Measurements from ENCODE around the gene NVL. TPM values are rescaled to one million over a fixed set of nuclear protein-coding genes. Genes with fewer than 3 reads are reported as not detected.

Gene NVL
- total RNA-seq, 1 experiment from 2014 or later: 31.8 TPM

- DNase-seq (ENCODE audit: low read depth): no peak
Observed at GRCh38 chr1:224287714-224288113, 42.3 kb downstream of the NVL start.

- no peak for DNase-seq (ENCODE audit: low read depth)
Observed at GRCh38 chr1:224282140-224282539, 47.8 kb downstream of the NVL start.

GRCh38 chr1:224276771-224277487 lies 53.0 kb downstream of the NVL start:
- DNase-seq (ENCODE audit: low read depth): no peak

- no peak for DNase-seq (ENCODE audit: low read depth)
Observed at GRCh38 chr1:224274970-224275626, 54.9 kb downstream of the NVL start.

- DNase-seq (ENCODE audit: low read depth): peak; percentile 19
Observed at GRCh38 chr1:224273641-224274040, 56.3 kb downstream of the NVL start.

GRCh38 chr1:224271106-224271505 lies 58.9 kb downstream of the NVL start:
- DNase-seq (ENCODE audit: low read depth): no peak

GRCh38 chr1:224267925-224268324 lies 62.0 kb downstream of the NVL start:
- DNase-seq (ENCODE audit: low read depth): peak; percentile 17

- DNase-seq (ENCODE audit: low read depth): peak; percentile 51
Observed at GRCh38 chr1:224266915-224267856, 62.8 kb downstream of the NVL start.

- DNase-seq (ENCODE audit: low read depth): no peak
Observed at GRCh38 chr1:224266105-224266914, 63.7 kb downstream of the NVL start.

GRCh38 chr1:224264321-224264720 lies 65.7 kb downstream of the NVL start:
- DNase-seq (ENCODE audit: low read depth): peak; percentile 23

- no peak for DNase-seq (ENCODE audit: low read depth)
Observed at GRCh38 chr1:224262373-224263054, 67.5 kb downstream of the NVL start.

- DNase-seq (ENCODE audit: low read depth): no peak
Observed at GRCh38 chr1:224259986-224260385, 70.0 kb downstream of the NVL start.

GRCh38 chr1:224258351-224258750 lies 71.6 kb downstream of the NVL start:
- DNase-seq (ENCODE audit: low read depth): no peak

GRCh38 chr1:224256640-224257039 lies 73.3 kb downstream of the NVL start:
- no peak for DNase-seq (ENCODE audit: low read depth)

GRCh38 chr1:224253721-224254120 lies 76.3 kb downstream of the NVL start:
- no peak for DNase-seq (ENCODE audit: low read depth)

- no peak for DNase-seq (ENCODE audit: low read depth)
Observed at GRCh38 chr1:224252479-224252878, 77.5 kb downstream of the NVL start.

- no peak for DNase-seq (ENCODE audit: low read depth)
Observed at GRCh38 chr1:224251741-224252146, 78.2 kb downstream of the NVL start.

- DNase-seq (ENCODE audit: low read depth): peak; percentile 39
Observed at GRCh38 chr1:224245188-224245587, 84.8 kb downstream of the NVL start.

GRCh38 chr1:224238756-224239155 lies 91.2 kb downstream of the NVL start:
- DNase-seq (ENCODE audit: low read depth): no peak

- DNase-seq (ENCODE audit: low read depth): no peak
Observed at GRCh38 chr1:224238212-224238611, 91.8 kb downstream of the NVL start.

All from Daoy (cell line).